WTC11 (cell line): ENCODE results near the gene RBP3. TPM values are rescaled to one million over a fixed set of nuclear protein-coding genes. Genes with fewer than 3 reads are reported as not detected.

Source experiments
- ATAC-seq: fragments of 200-7000 bp; cut with Tn5 transposase; 2 replicates; pipeline ENCODE4 v1.10.0; 2021; ENCODE audit warnings: mild to moderate bottlenecking, moderate library complexity
- CTCF ChIA-PET: fragments of 300-600 bp; sonication (Branson Sonifier 250); formaldehyde crosslinking; loops from one replicate; lab custom pipeline; 2021; ENCODE audit warnings: antibody characterized with exemption; lab: Charles Lee
- POLR2A ChIA-PET: fragments of 350-600 bp; sonication (Branson Sonifier 250); formaldehyde crosslinking; loops from one replicate; lab custom pipeline; 2021; ENCODE audit warnings: antibody characterized with exemption; lab: Charles Lee
- DNase-seq: peaks from one replicate; pipeline ENCODE4 v3.0.0; 2021; ENCODE audit warnings: low spot score
- H3K27ac Mint-ChIP-seq: 2 replicates; pipeline ENCODE4 v1.8.0; 2021; ENCODE audit warnings: mixed read lengths
- H3K27me3 Mint-ChIP-seq: 2 replicates; pipeline ENCODE4 v1.8.0; 2021; ENCODE audit warnings: low read depth, mild to moderate bottlenecking, moderate library complexity, mixed read lengths
- H3K36me3 Mint-ChIP-seq: 2 replicates; pipeline ENCODE4 v1.8.0; 2021; ENCODE audit warnings: mixed read lengths
- H3K4me1 Mint-ChIP-seq: 2 replicates; pipeline ENCODE4 v1.8.0; 2022; ENCODE audit warnings: mixed read lengths
- H3K4me3 Mint-ChIP-seq: 2 replicates; pipeline ENCODE4 v1.8.0; 2021; ENCODE audit warnings: mild to moderate bottlenecking, moderate library complexity, mixed read lengths
- H3K9me3 Mint-ChIP-seq: 2 replicates; pipeline ENCODE4 v1.8.0; 2021; ENCODE audit warnings: mixed read lengths
- CBFB ChIP-seq: sonication (generic); formaldehyde crosslinking; IDR thresholded peaks from 2 replicates; pipeline ENCODE4 v1.8.1; 2022; ENCODE audit warnings: mild to moderate bottlenecking, low read depth, missing genetic modification reagents
- ELF4 ChIP-seq: sonication (generic); formaldehyde crosslinking; IDR thresholded peaks from 2 replicates; pipeline ENCODE4 v1.8.1; 2022; ENCODE audit warnings: low read depth, mild to moderate bottlenecking, moderate library complexity, missing genetic modification reagents
- EMX1 ChIP-seq: fragments of 250-450 bp; sonication (Bioruptor Pico); IDR thresholded peaks from 2 replicates; pipeline ENCODE4 v1.8.0; 2021; ENCODE audit warnings: mild to moderate bottlenecking
- ETV6 ChIP-seq: sonication (generic); formaldehyde crosslinking; IDR thresholded peaks from 2 replicates; pipeline ENCODE4 v1.8.1; 2022; ENCODE audit warnings: mild to moderate bottlenecking, missing genetic modification reagents
- FOXJ3 ChIP-seq: sonication (generic); formaldehyde crosslinking; IDR thresholded peaks from 2 replicates; pipeline ENCODE4 v1.9.0; 2021; ENCODE audit warnings: missing genetic modification reagents, mild to moderate bottlenecking, borderline replicate concordance
- IRF2 ChIP-seq: sonication (generic); formaldehyde crosslinking; IDR thresholded peaks from 2 replicates; pipeline ENCODE4 v1.8.0; 2022; ENCODE audit warnings: low read depth, missing genetic modification reagents, borderline replicate concordance
- MXD4 ChIP-seq: fragments of 250-450 bp; sonication (Bioruptor Pico); IDR thresholded peaks from 2 replicates; pipeline ENCODE4 v1.8.0; 2021; ENCODE audit warnings: mild to moderate bottlenecking, moderate library complexity, borderline replicate concordance
- NR2C2 ChIP-seq: sonication (generic); formaldehyde crosslinking; IDR thresholded peaks from 2 replicates; pipeline ENCODE4 v1.8.0; 2022; ENCODE audit warnings: mild to moderate bottlenecking, missing genetic modification reagents
- RELA ChIP-seq: sonication (generic); formaldehyde crosslinking; IDR thresholded peaks from 2 replicates; pipeline ENCODE4 v1.8.1; 2022; ENCODE audit warnings: missing genetic modification reagents, mild to moderate bottlenecking, borderline replicate concordance
- TCF7 ChIP-seq: sonication (generic); formaldehyde crosslinking; IDR thresholded peaks from 2 replicates; pipeline ENCODE4 v1.8.0; 2022; ENCODE audit warnings: mild to moderate bottlenecking, low read depth, missing genetic modification reagents, moderate library complexity
- ZNF396 ChIP-seq: fragments of 250-450 bp; sonication (Bioruptor Pico); IDR thresholded peaks from 2 replicates; pipeline ENCODE4 v1.8.0; 2021; ENCODE audit warnings: mild to moderate bottlenecking, moderate library complexity, borderline replicate concordance
- total RNA-seq: library from RNA; stranded (reverse); gene quantifications from 3 replicates; pipeline ENCODE4 v1.2.3, GENCODE V29; 2021
- TF ChIP-seq, protein P1 (sequence below): sonication (generic); formaldehyde crosslinking; IDR thresholded peaks from 2 replicates; pipeline ENCODE4 v1.8.0; 2023; ENCODE audit warnings: missing genetic modification reagents
- TF ChIP-seq, protein P2 (sequence below): fragments of 250-450 bp; sonication (Bioruptor Pico); IDR thresholded peaks from 2 replicates; pipeline ENCODE4 v2.1.2; 2022; ENCODE audit warnings: mild to moderate bottlenecking, moderate library complexity
- TF ChIP-seq, protein P3 (sequence below): sonication (generic); formaldehyde crosslinking; IDR thresholded peaks from 2 replicates; pipeline ENCODE4 v1.8.0; 2022; ENCODE audit warnings: mild to moderate bottlenecking, missing genetic modification reagents
- TF ChIP-seq, protein P4 (sequence below): fragments of 250-450 bp; sonication (Bioruptor Pico); IDR thresholded peaks from 2 replicates; pipeline ENCODE4 v1.8.0; 2021; ENCODE audit warnings: mild to moderate bottlenecking
- TF ChIP-seq, protein P5 (sequence below): fragments of 250-450 bp; sonication (Bioruptor Pico); conservative IDR thresholded peaks from 2 replicates; pipeline ENCODE4 v1.9.0; 2021; ENCODE audit warnings: mild to moderate bottlenecking
- TF ChIP-seq, protein P6 (sequence below): sonication (generic); formaldehyde crosslinking; IDR thresholded peaks from 2 replicates; pipeline ENCODE4 v1.8.1; 2022; ENCODE audit warnings: low read depth, mild to moderate bottlenecking, moderate library complexity, missing genetic modification reagents, borderline replicate concordance
- TF ChIP-seq, protein P7 (sequence below): sonication (generic); formaldehyde crosslinking; IDR thresholded peaks from 2 replicates; pipeline ENCODE4 v1.8.0; 2022; ENCODE audit warnings: missing genetic modification reagents

Gene RBP3
- total RNA-seq, 1 experiment from 2014 or later = not detected

DNA sequence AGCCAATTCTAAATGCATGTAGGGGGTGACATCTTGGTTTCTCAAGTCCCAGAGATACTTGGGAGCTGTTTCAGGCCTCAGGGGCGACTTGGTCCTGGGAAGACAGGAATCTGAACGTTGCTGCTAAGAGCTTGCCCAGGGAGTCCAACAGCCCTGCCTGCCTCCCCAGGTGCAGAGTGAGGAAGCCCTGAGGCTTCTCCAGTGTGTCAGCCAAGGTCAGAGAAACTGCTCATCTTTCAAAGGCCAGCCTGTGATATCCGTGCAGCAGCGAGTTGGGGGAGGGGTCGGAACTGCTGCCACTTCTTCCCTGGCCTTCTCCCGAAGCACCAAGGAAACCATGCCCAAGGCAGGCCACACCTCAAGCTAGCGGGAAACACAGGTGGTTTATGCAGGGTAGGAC lies 16.2 kb upstream of the RBP3 start:
- H3K4me3 Mint-ChIP-seq = no peak overlapping the region
- no peaks in the 10 kb centered on the region for H3K36me3 Mint-ChIP-seq
- DNase-seq (no peak), ATAC-seq (no peak)
- H3K4me1 Mint-ChIP-seq = no peaks in the 10 kb centered on the region
- H3K27me3 Mint-ChIP-seq = no peaks in the 10 kb centered on the region
- peaks cover 17% of the 10 kb centered on the region for H3K9me3 Mint-ChIP-seq
- POLR2A ChIA-PET = no interaction called here
- H3K27ac Mint-ChIP-seq = no peak overlapping the region
- CTCF ChIA-PET = interaction anchor here (0.9 to 2.7 kb wide), 4 partner anchors 9 to 307 kb away, joined by 3 to 9 read pairs (median 6); no protein-coding TSS in a partner anchor
- no peak for TF ChIP-seq IRF2 (CRISPR knock-in tag)

DNA sequence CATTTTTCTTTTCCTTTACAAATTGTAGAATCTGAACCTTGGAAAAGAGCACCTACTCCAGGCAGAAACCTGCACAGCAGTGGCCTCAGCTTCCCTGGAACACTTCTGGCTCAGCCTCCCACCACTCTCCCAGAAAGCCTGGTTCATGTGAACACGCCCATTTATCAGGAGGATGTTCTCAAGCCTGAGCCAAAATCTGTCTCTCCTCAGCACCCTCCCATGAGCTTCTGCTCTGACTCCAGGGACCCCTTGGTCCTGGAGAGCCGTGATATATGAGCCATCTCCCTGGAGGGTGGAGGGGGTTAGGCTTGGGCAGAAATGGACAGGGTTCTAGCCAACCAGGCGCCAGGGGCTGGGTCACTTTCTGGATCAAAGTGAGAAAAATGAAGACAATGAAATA lies 15.8 kb upstream of the RBP3 start:
- ChIA-PET POLR2A (no interaction called here), CTCF (interaction anchor here (0.9 to 2.7 kb wide), 4 partner anchors 8 to 308 kb away, joined by 3 to 9 read pairs (median 6); no protein-coding TSS in a partner anchor)
- Mint-ChIP-seq H3K9me3 (peaks cover 17% of the 10 kb centered on the region), H3K27ac (no peak overlapping the region), H3K36me3 (no peaks in the 10 kb centered on the region), H3K4me3 (no peak overlapping the region), H3K27me3 (no peaks in the 10 kb centered on the region), H3K4me1 (no peaks in the 10 kb centered on the region)
- TF ChIP-seq FOXJ3 (CRISPR knock-in tag) = no peak
- no peak for TF ChIP-seq TCF7
- TF ChIP-seq, protein P1, sequence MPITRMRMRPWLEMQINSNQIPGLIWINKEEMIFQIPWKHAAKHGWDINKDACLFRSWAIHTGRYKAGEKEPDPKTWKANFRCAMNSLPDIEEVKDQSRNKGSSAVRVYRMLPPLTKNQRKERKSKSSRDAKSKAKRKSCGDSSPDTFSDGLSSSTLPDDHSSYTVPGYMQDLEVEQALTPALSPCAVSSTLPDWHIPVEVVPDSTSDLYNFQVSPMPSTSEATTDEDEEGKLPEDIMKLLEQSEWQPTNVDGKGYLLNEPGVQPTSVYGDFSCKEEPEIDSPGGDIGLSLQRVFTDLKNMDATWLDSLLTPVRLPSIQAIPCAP (CRISPR knock-in tag) = no peak
- TF ChIP-seq NR2C2 (CRISPR knock-in tag) = no peak
- no peak for TF ChIP-seq RELA (CRISPR knock-in tag)
- TF ChIP-seq ETV6 (CRISPR knock-in tag) = no peak
- TF ChIP-seq ELF4 (CRISPR knock-in tag) = no peak
- TF ChIP-seq, protein P2, sequence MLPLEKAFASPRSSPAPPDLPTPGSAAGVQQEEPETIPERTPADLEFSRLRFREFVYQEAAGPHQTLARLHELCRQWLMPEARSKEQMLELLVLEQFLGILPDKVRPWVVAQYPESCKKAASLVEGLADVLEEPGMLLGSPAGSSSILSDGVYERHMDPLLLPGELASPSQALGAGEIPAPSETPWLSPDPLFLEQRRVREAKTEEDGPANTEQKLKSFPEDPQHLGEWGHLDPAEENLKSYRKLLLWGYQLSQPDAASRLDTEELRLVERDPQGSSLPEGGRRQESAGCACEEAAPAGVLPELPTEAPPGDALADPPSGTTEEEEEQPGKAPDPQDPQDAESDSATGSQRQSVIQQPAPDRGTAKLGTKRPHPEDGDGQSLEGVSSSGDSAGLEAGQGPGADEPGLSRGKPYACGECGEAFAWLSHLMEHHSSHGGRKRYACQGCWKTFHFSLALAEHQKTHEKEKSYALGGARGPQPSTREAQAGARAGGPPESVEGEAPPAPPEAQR (CRISPR knock-in tag) = no peak
- TF ChIP-seq, protein P3, sequence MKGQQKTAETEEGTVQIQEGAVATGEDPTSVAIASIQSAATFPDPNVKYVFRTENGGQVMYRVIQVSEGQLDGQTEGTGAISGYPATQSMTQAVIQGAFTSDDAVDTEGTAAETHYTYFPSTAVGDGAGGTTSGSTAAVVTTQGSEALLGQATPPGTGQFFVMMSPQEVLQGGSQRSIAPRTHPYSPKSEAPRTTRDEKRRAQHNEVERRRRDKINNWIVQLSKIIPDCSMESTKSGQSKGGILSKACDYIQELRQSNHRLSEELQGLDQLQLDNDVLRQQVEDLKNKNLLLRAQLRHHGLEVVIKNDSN (CRISPR knock-in tag) = no peak
- no peak for DNase-seq
- no peak for ATAC-seq

DNA sequence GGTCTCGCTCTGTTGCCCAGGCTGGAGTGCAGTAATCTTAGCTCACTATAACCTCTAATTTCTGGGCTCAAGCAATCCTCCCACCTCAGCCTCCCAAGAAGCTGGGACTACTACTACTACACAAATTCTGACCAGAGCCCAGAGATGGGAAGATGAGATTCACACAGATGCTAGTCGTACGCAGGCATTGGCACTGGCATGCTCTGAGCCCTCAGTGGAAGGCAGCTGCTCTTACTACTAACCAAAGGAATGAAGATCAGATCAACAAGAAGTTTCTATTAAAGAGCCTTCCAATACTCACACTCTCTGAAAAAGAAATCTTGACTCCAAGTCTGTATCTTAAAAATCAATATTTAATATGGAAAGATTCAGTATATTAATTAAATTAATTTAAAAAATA lies 15.2 kb upstream of the RBP3 start:
- ChIA-PET CTCF (interaction anchor here (2.7 kb wide), 1 partner anchor 285 kb away, joined by 8 read pairs; no protein-coding TSS in a partner anchor), POLR2A (no interaction called here)
- Mint-ChIP-seq H3K4me1 (no peaks in the 10 kb centered on the region), H3K27me3 (no peaks in the 10 kb centered on the region), H3K9me3 (peaks cover 12% of the 10 kb centered on the region), H3K27ac (no peak overlapping the region), H3K4me3 (no peak overlapping the region), H3K36me3 (no peaks in the 10 kb centered on the region)
- ATAC-seq (no peak), DNase-seq (no peak)
- TF ChIP-seq CBFB (CRISPR knock-in tag) = no peak
- TF ChIP-seq EMX1 (CRISPR knock-in tag) = no peak
- TF ChIP-seq, protein P4, sequence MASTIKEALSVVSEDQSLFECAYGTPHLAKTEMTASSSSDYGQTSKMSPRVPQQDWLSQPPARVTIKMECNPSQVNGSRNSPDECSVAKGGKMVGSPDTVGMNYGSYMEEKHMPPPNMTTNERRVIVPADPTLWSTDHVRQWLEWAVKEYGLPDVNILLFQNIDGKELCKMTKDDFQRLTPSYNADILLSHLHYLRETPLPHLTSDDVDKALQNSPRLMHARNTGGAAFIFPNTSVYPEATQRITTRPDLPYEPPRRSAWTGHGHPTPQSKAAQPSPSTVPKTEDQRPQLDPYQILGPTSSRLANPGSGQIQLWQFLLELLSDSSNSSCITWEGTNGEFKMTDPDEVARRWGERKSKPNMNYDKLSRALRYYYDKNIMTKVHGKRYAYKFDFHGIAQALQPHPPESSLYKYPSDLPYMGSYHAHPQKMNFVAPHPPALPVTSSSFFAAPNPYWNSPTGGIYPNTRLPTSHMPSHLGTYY (CRISPR knock-in tag) = no peak
- TF ChIP-seq MXD4 (CRISPR knock-in tag) = no peak
- TF ChIP-seq FOXJ3 (CRISPR knock-in tag) = no peak
- TF ChIP-seq, protein P5, sequence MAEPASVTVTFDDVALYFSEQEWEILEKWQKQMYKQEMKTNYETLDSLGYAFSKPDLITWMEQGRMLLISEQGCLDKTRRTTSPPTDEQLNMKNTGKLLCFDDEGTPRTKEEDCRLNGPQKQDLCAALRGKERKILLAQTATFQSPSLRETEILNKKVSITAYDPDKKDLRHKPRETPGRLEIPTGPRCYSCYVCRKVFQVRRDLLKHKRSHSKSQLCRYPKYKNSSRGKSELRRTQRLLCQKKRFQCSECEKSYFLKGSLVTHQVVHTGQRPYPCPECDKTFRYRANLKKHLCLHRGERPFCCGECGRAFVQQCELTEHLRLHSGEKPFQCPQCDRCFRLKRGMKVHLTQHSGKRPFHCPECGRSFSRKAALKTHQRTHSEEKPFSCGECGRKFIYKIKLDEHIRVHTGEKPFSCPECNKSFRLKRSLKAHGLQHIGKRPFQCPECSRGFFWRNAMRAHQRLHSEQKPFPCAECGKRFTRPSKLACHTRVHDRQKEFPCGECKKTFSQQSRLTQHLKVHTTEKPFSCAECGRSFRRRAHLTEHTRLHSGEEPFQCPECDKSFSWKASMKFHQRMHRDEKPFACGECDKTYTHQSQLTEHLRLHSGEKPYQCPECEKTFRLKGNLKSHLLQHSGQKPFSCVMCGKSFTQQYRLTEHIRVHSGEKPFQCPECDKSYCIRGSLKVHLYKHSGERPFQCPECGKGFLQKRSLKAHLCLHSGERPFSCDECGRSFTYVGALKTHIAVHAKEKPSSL (CRISPR knock-in tag) = no peak
- TF ChIP-seq, protein P6, sequence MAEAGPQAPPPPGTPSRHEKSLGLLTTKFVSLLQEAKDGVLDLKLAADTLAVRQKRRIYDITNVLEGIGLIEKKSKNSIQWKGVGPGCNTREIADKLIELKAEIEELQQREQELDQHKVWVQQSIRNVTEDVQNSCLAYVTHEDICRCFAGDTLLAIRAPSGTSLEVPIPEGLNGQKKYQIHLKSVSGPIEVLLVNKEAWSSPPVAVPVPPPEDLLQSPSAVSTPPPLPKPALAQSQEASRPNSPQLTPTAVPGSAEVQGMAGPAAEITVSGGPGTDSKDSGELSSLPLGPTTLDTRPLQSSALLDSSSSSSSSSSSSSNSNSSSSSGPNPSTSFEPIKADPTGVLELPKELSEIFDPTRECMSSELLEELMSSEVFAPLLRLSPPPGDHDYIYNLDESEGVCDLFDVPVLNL (CRISPR knock-in tag) = no peak
- TF ChIP-seq, protein P2 (CRISPR knock-in tag) = no peak
- TF ChIP-seq, protein P7, sequence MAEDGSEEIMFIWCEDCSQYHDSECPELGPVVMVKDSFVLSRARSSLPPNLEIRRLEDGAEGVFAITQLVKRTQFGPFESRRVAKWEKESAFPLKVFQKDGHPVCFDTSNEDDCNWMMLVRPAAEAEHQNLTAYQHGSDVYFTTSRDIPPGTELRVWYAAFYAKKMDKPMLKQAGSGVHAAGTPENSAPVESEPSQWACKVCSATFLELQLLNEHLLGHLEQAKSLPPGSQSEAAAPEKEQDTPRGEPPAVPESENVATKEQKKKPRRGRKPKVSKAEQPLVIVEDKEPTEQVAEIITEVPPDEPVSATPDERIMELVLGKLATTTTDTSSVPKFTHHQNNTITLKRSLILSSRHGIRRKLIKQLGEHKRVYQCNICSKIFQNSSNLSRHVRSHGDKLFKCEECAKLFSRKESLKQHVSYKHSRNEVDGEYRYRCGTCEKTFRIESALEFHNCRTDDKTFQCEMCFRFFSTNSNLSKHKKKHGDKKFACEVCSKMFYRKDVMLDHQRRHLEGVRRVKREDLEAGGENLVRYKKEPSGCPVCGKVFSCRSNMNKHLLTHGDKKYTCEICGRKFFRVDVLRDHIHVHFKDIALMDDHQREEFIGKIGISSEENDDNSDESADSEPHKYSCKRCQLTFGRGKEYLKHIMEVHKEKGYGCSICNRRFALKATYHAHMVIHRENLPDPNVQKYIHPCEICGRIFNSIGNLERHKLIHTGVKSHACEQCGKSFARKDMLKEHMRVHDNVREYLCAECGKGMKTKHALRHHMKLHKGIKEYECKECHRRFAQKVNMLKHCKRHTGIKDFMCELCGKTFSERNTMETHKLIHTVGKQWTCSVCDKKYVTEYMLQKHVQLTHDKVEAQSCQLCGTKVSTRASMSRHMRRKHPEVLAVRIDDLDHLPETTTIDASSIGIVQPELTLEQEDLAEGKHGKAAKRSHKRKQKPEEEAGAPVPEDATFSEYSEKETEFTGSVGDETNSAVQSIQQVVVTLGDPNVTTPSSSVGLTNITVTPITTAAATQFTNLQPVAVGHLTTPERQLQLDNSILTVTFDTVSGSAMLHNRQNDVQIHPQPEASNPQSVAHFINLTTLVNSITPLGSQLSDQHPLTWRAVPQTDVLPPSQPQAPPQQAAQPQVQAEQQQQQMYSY (CRISPR knock-in tag) = no peak
- no peak for TF ChIP-seq ZNF396
